HepG2 (cell line): Measurements from ENCODE around the gene CYP4A11. TPM values are rescaled to one million over a fixed set of nuclear protein-coding genes. Genes with fewer than 3 reads are reported as not detected.

Experiments used
- ATAC-seq: fragments of 200-7000 bp; cut with Tn5 transposase; 3 replicates; pipeline ENCODE4 v1.9.1; 2020; ENCODE audit warnings: mild to moderate bottlenecking, moderate library complexity
- BruUV-seq: library from RNA; stranded (reverse); fragments of 400-500 nt; replicated peaks from 2 replicates; lab custom pipeline; 2021; lab: Mats Ljungman, UMichigan
- CTCF ChIA-PET: fragments of 300-600 bp; formaldehyde crosslinking; extraction: SDS; loops from one replicate; lab custom pipeline; 2021; ENCODE audit warnings: low total read pairs, inconsistent platforms, low intra/inter-chr PET ratio; lab: Yijun Ruan, JAX
- POLR2A ChIA-PET: fragments of 350-600 bp; sonication (Branson Sonifier 250); formaldehyde crosslinking; loops from one replicate; lab custom pipeline; 2020; ENCODE audit warnings: antibody characterized with exemption, inconsistent platforms; lab: Yijun Ruan, JAX
- DNase-seq: peaks from one replicate; pipeline ENCODE4 v3.0.0-alpha.2; 2015; ENCODE audit warnings: low spot score
- FAIRE-seq: peaks from 3 replicates; lab custom pipeline; 2011; peaks lifted over from hg19 to GRCh38; lab: Jason Lieb, UNC
- H2AFZ ChIP-seq: one replicate; pipeline ENCODE4 v1.6.1; 2011; ENCODE audit warnings: low read length, inconsistent platforms
- H3K27ac ChIP-seq: fragments of 300-600 bp; 3 replicates; pipeline ENCODE4 v1.8.0; 2011; ENCODE audit warnings: mixed run types, mild to moderate bottlenecking, mixed read lengths, low read length, inconsistent platforms; ENCODE audit not compliant: insufficient read depth; ENCODE audit errors: extremely low read length
- H3K27me3 ChIP-seq, 2 experiments: fragments of 200-600 bp in 1 of 2; 2 replicates in 1 of 2; 3 replicates in 1 of 2; pipeline versions ENCODE4 v1.6.0 to v1.8.0; 2011; ENCODE audit warnings: low read length in 2 of 2, mild to moderate bottlenecking in 2 of 2, moderate library complexity in 2 of 2, inconsistent platforms in 1 of 2; ENCODE audit not compliant: insufficient read depth in 2 of 2, control insufficient read depth in 1 of 2
- H3K36me3 ChIP-seq, 2 experiments: fragments of 200-600 bp in 1 of 2; replicated peaks in 1 of 2; 2 replicates in 1 of 2; 3 replicates in 1 of 2; pipeline versions ENCODE4 v1.5.1 to v1.8.0; 2011; ENCODE audit warnings: low read length in 2 of 2, inconsistent platforms in 1 of 2; ENCODE audit not compliant: insufficient read depth in 2 of 2, control insufficient read depth in 1 of 2
- H3K4me1 ChIP-seq: 2 replicates; pipeline ENCODE4 v1.5.1; 2012; ENCODE audit warnings: low read length, inconsistent platforms; ENCODE audit not compliant: insufficient read depth
- H3K4me2 ChIP-seq: 2 replicates; pipeline ENCODE4 v1.6.0; 2011; ENCODE audit warnings: low read depth, low read length, inconsistent platforms
- H3K4me3 ChIP-seq, 3 experiments: fragments of 200-600 bp in 1 of 3; sonication (generic), shearing (Covaris generic) in 1 of 3; replicated peaks in 1 of 3; 2 replicates each; pipeline ENCODE4 v1.5.1; 2011 to 2016; ENCODE audit warnings: low read length in 3 of 3, inconsistent platforms in 2 of 3, low read depth in 2 of 3, mild to moderate bottlenecking in 2 of 3, control low read depth in 1 of 3, mixed read lengths in 1 of 3; ENCODE audit not compliant: insufficient read depth in 1 of 3
- H3K79me2 ChIP-seq: one replicate; pipeline ENCODE4 v1.6.1; 2011; ENCODE audit warnings: low read length, inconsistent platforms; ENCODE audit not compliant: insufficient read depth
- H3K9ac ChIP-seq: 2 replicates; pipeline ENCODE4 v1.6.0; 2011; ENCODE audit warnings: mild to moderate bottlenecking, low read depth, low read length, inconsistent platforms; ENCODE audit not compliant: insufficient read depth
- H3K9me3 ChIP-seq: 2 replicates; pipeline ENCODE4 v1.5.1; 2012; ENCODE audit warnings: mild to moderate bottlenecking, low read length
- H4K20me1 ChIP-seq: 2 replicates; pipeline ENCODE4 v1.6.0; 2011; ENCODE audit warnings: inconsistent platforms, mild to moderate bottlenecking, low read length, moderate library complexity; ENCODE audit not compliant: insufficient read depth
- HNRNPL ChIP-seq: fragments of 200-400 bp; formaldehyde crosslinking; IDR thresholded peaks from 2 replicates; pipeline ENCODE4 v1.6.1; 2017; ENCODE audit warnings: mild to moderate bottlenecking, low read depth, low read length
- HOXA7 ChIP-seq: sonication (generic); formaldehyde crosslinking; IDR thresholded peaks from 2 replicates; pipeline ENCODE4 v1.8.1; 2022; ENCODE audit warnings: mild to moderate bottlenecking, missing genetic modification reagents, moderate library complexity
- ISX ChIP-seq: sonication (generic); formaldehyde crosslinking; conservative IDR thresholded peaks from 2 replicates; pipeline ENCODE4 v1.5.0; 2020; ENCODE audit warnings: missing genetic modification reagents
- MED13 ChIP-seq: sonication (generic); formaldehyde crosslinking; IDR thresholded peaks from 2 replicates; pipeline ENCODE4 v1.5.0; 2020; ENCODE audit warnings: missing genetic modification reagents
- NFYC ChIP-seq: IDR thresholded peaks from 2 replicates; pipeline ENCODE4 v1.6.1; 2016; ENCODE audit warnings: missing genetic modification reagents, missing compliant biosample characterization
- REPIN1 ChIP-seq: sonication (generic); formaldehyde crosslinking; IDR thresholded peaks from 2 replicates; pipeline ENCODE4 v1.8.0; 2022; ENCODE audit warnings: missing genetic modification reagents, low read depth, mild to moderate bottlenecking, borderline replicate concordance
- SALL2 ChIP-seq: sonication (generic); formaldehyde crosslinking; IDR thresholded peaks from 2 replicates; pipeline ENCODE4 v1.8.1; 2023; ENCODE audit warnings: mild to moderate bottlenecking, missing genetic modification reagents, inconsistent platforms
- SMAD3 ChIP-seq: sonication (generic); formaldehyde crosslinking; IDR thresholded peaks from 2 replicates; pipeline ENCODE4 v1.4.0; 2020; ENCODE audit warnings: missing genetic modification reagents
- ZBTB42 ChIP-seq: sonication (generic); formaldehyde crosslinking; IDR thresholded peaks from 2 replicates; pipeline ENCODE4 v1.5.0; 2020; ENCODE audit warnings: mild to moderate bottlenecking, missing genetic modification reagents
- ZNF605 ChIP-seq: sonication (generic); formaldehyde crosslinking; IDR thresholded peaks from 2 replicates; pipeline ENCODE4 v1.8.0; 2022; ENCODE audit warnings: mild to moderate bottlenecking, missing genetic modification reagents
- ZNF660 ChIP-seq: sonication (generic); formaldehyde crosslinking; IDR thresholded peaks from 2 replicates; pipeline ENCODE4 v1.5.1; 2020; ENCODE audit warnings: mild to moderate bottlenecking, low read depth, missing genetic modification reagents, borderline replicate concordance
- WGBS: methylation state at CpG from one replicate; pipeline ENCODE4 v1.1.6; 2017; ENCODE audit warnings: low lambda C conversion rate; 5-methylcytosine and 5-hydroxymethylcytosine counted together
- in situ Hi-C: cut with HindIII; loops from 2 replicates; pipeline ENCODE4 v1.10.0; 2017; ENCODE audit warnings: low pct_unique_long_range_greater_than_20kb; ENCODE audit not compliant: extremely low pct_ligation_motif_present
- intact Hi-C: fragments of 100-400 bp; cut with micrococcal nuclease; formaldehyde crosslinking; loops from one replicate; pipeline ENCODE4 v1.10.0; 2022; ENCODE audit not compliant: unreplicated experiment
- polyA plus RNA-seq, 8 experiments: library from polyadenylated mRNA; depleted of rRNA in 3 of 8; stranded (reverse) in 7 of 8; unstranded in 1 of 8; fragments of >200 nt; fragmentation: Illumina TruSeq in 4 of 8; extraction: Trizol in 4 of 8; gene quantifications; 2 replicates each; pipeline versions ENCODE4 v1.2.1 to v1.2.3, GENCODE V29; 2011 to 2016; ENCODE audit warnings: low read depth in 4 of 8, missing spikeins in 1 of 8, mixed read lengths in 1 of 8; ENCODE audit not compliant: insufficient read depth in 1 of 8
- total RNA-seq, 5 experiments: library from RNA; depleted of rRNA; stranded (reverse); fragments of >200 nt; fragmentation: Illumina TruSeq; extraction: Trizol; gene quantifications; 2 replicates each; pipeline ENCODE4 v1.2.3, GENCODE V29; 2016; ENCODE audit warnings: low read depth in 1 of 5
- TF ChIP-seq, protein P1 (sequence below): sonication (generic); formaldehyde crosslinking; IDR thresholded peaks from 2 replicates; pipeline ENCODE4 v1.5.1; 2020; ENCODE audit warnings: mild to moderate bottlenecking, missing genetic modification reagents, borderline replicate concordance

The CYP4A11 gene
- total and polyA plus RNA-seq, 2 of the 13 experiments (the other 11 are each of a cell fraction or from before 2014, with no cell fraction given) = not detected

DNA sequence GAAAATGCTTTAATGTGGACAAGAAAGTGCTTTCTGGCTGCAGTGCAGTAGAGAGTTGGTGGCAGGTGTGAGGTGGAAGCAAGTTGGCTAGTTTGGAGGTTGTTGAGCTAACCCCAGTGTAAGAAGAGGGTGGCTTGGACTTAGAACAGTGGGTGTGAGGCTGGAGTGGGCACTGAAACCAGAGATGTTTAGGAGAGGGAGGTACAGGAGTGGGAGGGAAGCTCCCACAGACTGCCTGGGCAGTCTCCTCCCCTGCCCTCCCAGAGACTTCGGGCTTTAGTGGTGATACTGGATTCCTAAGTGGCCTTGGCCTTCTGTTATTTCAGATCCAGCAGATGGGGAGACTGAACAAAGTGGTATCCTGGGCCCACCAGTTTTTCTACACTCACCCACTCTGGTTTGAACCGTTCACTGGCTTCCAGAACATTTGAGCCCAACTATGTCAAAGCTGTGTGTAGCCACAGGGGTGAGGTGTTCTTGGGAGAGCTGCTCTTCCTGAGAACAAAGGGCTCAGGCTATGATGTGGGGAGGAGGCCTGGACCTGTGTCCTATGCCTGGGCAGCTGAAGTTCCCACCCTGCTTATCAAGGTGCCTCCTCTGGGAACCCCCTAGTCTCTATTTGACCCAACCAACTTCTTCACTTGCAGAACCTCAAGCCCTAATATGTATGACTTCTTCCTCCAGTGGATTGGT, 19.9 kb upstream of the CYP4A11 start:
- no peak overlapping the region for H3K9ac ChIP-seq
- H3K4me2 ChIP-seq = no peak overlapping the region
- DNase-seq (no peak), FAIRE-seq (no peak), ATAC-seq (no peak)
- H2AFZ ChIP-seq = no peak overlapping the region
- no peaks in the 10 kb centered on the region for H3K79me2 ChIP-seq
- no peak overlapping the region for H3K4me3 ChIP-seq
- ChIA-PET CTCF (no interaction called here), POLR2A (no interaction called here)
- H3K9me3 ChIP-seq = no peaks in the 10 kb centered on the region
- intact Hi-C loops = no loop called here
- in situ Hi-C loops = no loop called here
- no TSS peak for BruUV-seq
- no peaks in the 10 kb centered on the region for H3K4me1 ChIP-seq
- TF ChIP-seq, protein P1, sequence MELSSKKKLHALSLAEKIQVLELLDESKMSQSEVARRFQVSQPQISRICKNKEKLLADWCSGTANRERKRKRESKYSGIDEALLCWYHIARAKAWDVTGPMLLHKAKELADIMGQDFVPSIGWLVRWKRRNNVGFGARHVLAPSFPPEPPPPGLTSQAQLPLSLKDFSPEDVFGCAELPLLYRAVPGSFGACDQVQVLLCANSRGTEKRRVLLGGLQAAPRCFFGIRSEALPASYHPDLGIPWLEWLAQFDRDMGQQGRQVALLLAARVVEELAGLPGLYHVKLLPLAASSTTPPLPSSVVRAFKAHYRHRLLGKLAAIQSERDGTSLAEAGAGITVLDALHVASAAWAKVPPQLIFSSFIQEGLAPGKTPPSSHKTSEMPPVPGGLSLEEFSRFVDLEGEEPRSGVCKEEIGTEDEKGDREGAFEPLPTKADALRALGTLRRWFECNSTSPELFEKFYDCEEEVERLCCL (CRISPR knock-in tag) = no peak
- TF ChIP-seq SALL2 (no peak), SMAD3 (CRISPR knock-in tag) (no peak), ZNF605 (no peak)
- H3K27me3 ChIP-seq = no peaks in the 10 kb centered on the region
- 38% methylated on average over 2 of the region's 2 CpGs for WGBS
- no peaks in the 10 kb centered on the region for H3K36me3 ChIP-seq
- no peaks in the 10 kb centered on the region for H4K20me1 ChIP-seq
- H3K27ac ChIP-seq = no peak overlapping the region

DNA sequence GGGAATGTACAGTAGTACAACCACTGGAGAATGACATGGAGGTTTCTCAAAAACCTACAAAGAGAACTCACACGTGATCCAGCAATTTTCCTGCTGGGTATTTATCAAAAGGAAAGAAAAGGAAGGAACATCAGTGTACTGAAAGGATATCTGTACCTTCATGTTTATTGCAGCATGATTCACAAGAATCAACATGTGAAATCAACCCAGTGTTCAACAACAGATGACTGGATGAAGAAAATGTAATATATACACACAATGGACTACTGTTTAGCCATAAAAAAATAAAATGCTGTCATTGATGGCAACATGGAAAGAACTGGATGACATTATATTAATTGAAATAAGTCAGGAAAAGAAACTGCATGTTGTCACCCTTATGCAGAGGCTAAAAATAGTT, 19.0 kb upstream of the CYP4A11 start:
- no peak overlapping the region for H2AFZ ChIP-seq
- DNase-seq (no peak), FAIRE-seq (no peak), ATAC-seq (no peak)
- CTCF ChIA-PET = no interaction called here
- H3K36me3 ChIP-seq = no peaks in the 10 kb centered on the region
- intact Hi-C loops = no loop called here
- no peaks in the 10 kb centered on the region for H3K4me1 ChIP-seq
- H3K27me3 ChIP-seq = no peaks in the 10 kb centered on the region
- no peak overlapping the region for H3K9ac ChIP-seq
- in situ Hi-C loops = no loop called here
- WGBS = 0% methylated on average over 1 of the region's 1 CpG
- no peaks in the 10 kb centered on the region for H4K20me1 ChIP-seq
- H3K79me2 ChIP-seq = no peaks in the 10 kb centered on the region
- POLR2A ChIA-PET = no interaction called here
- no peaks in the 10 kb centered on the region for H3K9me3 ChIP-seq
- H3K27ac ChIP-seq = no peak overlapping the region
- BruUV-seq = no TSS peak
- H3K4me2 ChIP-seq = no peak overlapping the region
- no peak overlapping the region for H3K4me3 ChIP-seq
- TF ChIP-seq REPIN1 (CRISPR knock-in tag) (no peak), ZBTB42 (no peak), MED13 (CRISPR knock-in tag) (no peak), NFYC (CRISPR knock-in tag) (no peak), ZNF660 (CRISPR knock-in tag) (no peak), HOXA7 (CRISPR knock-in tag) (no peak), HNRNPL (no peak), ISX (no peak)
